Hypothalamus (tissue), 51 donors: Measurements from ENCODE around the gene CLIC4.
A peak's percentile ranks its signal among the peaks of the same experiment; 100 is the strongest.
"Not testable (repeated sequence)": the region's sequence is repeated elsewhere in the genome, so short reads cannot be mapped to it uniquely, and the experiment has no call there.

Experiments
- DNase-seq, 51 donors: peaks; one replicate each; lab custom pipeline; 2025; lab: John Stamatoyannopoulos, UW

The CLIC4 gene

GRCh38 chr1:24803220-24803619 is 58.0 kb downstream of the CLIC4 start:
- peak in 4 of 51 donors; percentile 4 to 63 (median 5) for DNase-seq

GRCh38 chr1:24803987-24804530 is 58.8 kb downstream of the CLIC4 start:
- no peak for DNase-seq

DNA sequence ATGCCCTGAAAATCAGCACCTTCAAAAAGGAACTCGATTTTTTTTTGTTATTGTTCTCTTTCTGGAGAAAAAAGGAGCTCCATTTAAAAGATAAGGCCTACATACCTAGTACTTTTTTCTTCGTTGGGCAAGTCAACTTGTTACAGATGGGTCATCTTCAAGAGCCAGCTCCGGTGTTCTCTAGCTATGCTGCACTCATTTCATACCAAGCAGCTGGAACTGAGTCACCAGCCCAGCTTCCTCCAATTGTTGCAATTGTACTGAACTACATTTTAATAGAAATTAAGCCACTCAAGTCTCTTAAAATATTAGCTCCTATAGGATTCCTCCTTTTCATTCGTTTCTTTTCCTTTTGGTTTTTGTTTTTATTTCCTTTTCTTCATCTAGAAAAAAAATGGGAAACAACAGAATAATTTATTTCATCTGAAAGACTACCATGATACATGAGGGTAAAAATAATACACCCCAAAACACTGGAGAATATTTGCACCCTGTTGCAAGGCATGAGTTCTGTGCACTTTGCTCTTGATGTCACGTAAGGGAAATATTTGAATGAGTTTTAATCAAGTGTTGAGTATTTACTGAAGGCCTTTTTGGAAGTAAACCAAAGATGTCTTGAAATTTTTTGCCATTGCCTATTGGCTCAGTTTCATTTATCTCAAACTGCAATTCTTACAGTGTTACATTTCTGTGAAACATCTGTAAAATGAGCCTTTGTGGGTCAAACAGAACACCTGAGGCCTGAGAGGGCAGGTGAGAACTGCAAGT is 60.5 kb downstream of the CLIC4 start:
- DNase-seq = no peak

GRCh38 chr1:24806588-24806987 is 61.3 kb downstream of the CLIC4 start:
- DNase-seq = no peak

GRCh38 chr1:24811494-24811893 is 66.2 kb downstream of the CLIC4 start:
- DNase-seq = not testable (repeated sequence)

DNA sequence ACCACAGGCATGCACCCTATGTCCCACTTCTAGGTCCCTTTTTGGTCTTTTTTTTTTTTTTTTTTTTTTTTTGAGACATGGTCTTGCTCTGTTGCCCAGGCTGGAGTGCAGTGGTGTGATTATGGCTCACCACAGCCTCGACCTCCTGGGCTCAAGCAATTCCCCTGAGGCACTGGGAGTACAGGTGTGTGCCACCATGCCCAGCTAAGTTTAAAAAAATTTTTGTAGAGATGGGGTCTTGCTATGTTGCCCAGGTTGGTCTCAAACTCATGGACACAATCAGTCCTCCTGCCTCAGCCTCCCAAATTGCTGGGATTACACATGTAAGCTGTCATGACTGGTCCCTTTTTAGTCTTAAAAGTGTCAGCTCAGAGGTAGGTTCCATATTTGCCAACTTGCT is 75.0 kb downstream of the CLIC4 start:
- DNase-seq = not testable (repeated sequence)

GRCh38 chr1:24822887-24823286 is 77.6 kb downstream of the CLIC4 start:
- DNase-seq = no peak

- DNase-seq = not testable (repeated sequence)
Measured at GRCh38 chr1:24823486-24823885, 78.2 kb downstream of the CLIC4 start.

- no peak for DNase-seq
Measured at GRCh38 chr1:24825174-24825573, 79.9 kb downstream of the CLIC4 start.

DNA sequence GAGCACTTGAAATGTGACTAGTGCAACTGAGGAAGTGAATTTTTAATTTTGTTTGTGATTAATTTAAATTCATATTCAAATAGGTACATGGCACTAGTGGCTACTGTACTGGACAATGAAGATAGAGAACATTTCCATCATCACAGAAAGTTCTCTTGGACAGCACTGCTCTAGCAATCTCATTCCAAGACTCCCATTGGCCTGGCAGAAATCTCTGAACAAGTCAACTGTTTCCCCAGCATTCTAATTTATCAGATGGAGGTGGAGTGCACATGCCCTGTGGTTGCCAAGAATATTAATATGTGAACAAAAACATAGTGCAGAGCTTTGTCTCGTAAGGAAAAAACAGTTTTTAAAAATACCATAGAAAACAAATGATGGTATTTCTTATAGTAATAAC is 81.3 kb downstream of the CLIC4 start:
- no peak for DNase-seq

DNA sequence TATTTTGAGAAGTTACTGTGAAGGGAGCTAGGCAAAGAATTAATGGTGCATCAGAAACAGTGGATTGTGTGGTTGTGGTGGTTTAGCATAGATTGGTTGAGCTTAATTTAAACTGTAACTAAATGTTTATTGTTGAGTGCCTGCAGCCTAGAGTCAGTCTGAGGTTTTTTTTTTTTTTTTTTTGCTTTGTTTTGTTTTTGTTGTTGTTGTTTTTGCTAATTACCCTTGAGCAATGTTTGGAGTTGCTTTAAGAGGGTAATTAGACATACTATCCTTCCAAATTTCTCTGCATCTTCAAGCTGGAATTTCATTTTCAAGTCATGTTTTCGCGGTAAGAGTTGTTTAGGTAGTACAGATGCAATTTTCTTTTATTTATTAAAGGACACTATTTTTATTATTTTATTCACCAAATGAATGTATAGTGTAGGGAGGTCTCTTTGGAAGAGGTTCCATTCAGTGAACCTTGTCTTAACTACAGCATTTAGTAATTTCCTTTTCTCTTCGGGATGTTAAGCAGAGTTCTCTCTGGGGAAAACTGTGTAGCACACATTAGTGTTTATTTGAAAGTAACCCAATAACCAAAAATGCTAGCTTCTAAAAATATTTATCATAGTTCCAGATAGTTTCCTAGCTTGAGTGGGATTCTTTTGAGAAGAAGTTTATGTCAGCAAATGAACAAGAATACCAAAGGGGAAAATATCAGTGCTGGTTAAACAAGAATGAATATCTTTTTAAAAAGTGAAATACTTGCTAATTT is 82.3 kb downstream of the CLIC4 start:
- DNase-seq = no peak

- DNase-seq = no peak
Measured at GRCh38 chr1:24828183-24828886, 83.1 kb downstream of the CLIC4 start.

- no peak for DNase-seq
Measured at GRCh38 chr1:24828887-24829192, 83.6 kb downstream of the CLIC4 start.

DNA sequence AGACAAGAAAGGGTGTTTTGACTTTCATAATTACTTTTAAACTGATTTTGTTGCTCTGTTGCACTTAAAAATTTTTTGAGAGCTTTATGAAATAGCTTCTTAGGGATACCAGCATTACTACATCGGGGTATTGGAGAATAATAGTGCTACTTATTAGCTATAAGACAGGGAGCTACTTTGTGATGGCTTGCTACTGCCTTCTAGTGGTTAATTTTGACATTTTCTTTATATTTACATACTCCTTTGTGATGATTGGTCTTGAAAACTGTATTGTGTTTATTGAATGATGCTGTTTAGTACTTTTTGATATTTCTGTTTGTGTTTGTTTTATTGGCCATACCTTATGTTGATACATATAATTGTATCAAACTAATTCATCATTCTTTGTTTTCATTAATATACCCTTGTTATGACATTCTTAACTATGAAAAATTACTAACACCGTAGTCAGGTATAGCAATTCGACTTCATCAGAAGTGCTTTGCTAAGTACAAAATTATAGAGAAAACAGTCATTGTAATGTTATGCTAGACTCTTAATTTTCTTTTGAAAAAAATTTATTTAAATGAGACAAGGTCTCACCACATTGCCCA is 85.5 kb downstream of the CLIC4 start:
- peak in 2 of 51 donors; percentile 4 to 41 for DNase-seq

DNA sequence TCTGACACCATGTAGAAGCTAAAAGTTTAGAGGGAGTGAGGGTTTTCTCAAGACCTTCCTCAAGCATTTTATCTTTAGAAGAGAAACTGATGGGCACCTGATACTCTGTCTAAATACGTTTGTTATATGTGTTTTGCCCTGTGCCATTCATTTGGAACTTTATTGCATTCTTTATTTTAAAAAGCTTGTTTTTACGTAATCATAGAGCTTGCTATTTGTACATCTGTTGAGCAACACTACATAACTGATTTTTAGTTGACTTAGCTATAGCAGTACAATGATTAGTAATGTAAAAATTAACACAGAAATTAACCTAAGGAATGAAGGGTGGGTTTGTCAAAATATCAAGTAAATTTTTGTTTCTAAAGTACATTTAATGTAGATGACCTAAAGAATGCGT is 96.3 kb downstream of the CLIC4 start:
- no peak for DNase-seq

GRCh38 chr1:24846671-24847070 is 101.4 kb downstream of the CLIC4 start:
- no peak for DNase-seq

DNA sequence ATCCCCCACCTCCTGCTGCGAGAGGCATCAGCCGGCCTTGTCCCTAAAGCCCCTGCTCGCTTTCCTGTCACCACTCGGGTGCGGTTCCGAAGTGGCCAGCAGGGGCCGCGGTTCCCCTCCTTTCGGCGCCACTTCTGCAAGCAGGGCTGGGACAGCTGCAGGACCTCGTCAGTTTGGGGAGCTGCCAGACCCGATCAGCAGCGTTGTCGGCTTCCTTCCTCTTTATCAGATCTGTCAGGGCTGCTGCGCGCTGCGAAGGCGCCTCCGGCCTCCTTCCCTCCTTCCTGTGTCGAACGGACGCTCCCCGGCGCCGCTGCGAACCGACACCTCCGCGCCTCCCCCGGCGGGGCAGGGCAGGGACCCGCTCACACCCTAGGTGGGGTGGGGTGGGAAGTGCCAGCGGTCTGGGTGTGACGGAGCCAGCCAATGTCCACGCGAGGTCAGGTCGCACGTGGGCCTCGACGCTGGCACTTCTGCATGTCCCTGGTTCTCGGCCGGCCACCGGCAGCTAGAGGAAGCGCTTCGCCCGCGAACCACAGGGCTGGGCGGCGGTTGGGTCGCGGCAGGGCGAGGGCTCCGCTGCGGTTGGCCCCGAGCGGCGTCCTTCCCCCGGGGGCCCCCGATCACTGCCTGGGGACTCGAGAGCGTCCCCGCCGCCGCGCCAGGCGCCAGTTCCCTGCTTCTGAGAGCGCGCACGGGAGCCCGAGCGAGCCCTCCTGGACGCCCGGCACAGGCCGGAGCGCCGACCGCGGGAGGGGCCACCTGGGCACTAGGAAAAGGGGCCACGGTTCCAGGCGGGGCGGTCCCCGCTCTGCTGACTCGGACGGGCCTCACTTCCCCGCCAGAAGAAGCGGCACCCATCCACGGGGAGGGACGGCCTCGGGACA is 103.0 kb downstream of the CLIC4 start:
- DNase-seq = peak; percentile 21 to 92 (median 78)

GRCh38 chr1:24849672-24850295 is 104.5 kb downstream of the CLIC4 start:
- DNase-seq = peak in 2 of 51 donors; percentile 25 to 29

- DNase-seq = no peak
Measured at GRCh38 chr1:24850328-24850920, 105.2 kb downstream of the CLIC4 start.
